GM23338 (cell line): ENCODE results near the gene ZNF735.

ENCODE experiments used
- CREB1 ChIP-seq: fragments of 250-450 bp; sonication (Bioruptor Pico); IDR thresholded peaks from 2 replicates; pipeline ENCODE4 v1.5.0; 2020; ENCODE audit warnings: low read depth, mild to moderate bottlenecking, moderate library complexity
- CTCF ChIP-seq, 2 experiments: fragments of 200-600 bp in 1 of 2; sonication (generic) in 1 of 2; conservative IDR thresholded peaks; 2 replicates each; pipeline versions ENCODE4 v1.5.1 to v1.6.1; 2016 to 2017; ENCODE audit warnings: antibody characterized with exemption in 2 of 2, low read depth in 2 of 2, mild to moderate bottlenecking in 2 of 2, moderate library complexity in 1 of 2
- EZH2phosphoT487 ChIP-seq: fragments of 200-600 bp; sonication (generic); IDR thresholded peaks from one replicate; pipeline ENCODE4 v1.8.1; 2018; ENCODE audit warnings: antibody characterized with exemption; ENCODE audit not compliant: unreplicated experiment
- TF ChIP-seq, protein P1 (sequence below): IDR thresholded peaks from one replicate; pipeline ENCODE4 v1.6.1; 2018; ENCODE audit warnings: antibody characterized with exemption; ENCODE audit not compliant: unreplicated experiment

- TF ChIP-seq CTCF (conservative IDR thresholded peaks at IDR 0.05; ENCODE audit: low read depth in 2 of 2) = no peak
- TF ChIP-seq CREB1 (CRISPR knock-in tag) = no peak
- TF ChIP-seq, protein P1, sequence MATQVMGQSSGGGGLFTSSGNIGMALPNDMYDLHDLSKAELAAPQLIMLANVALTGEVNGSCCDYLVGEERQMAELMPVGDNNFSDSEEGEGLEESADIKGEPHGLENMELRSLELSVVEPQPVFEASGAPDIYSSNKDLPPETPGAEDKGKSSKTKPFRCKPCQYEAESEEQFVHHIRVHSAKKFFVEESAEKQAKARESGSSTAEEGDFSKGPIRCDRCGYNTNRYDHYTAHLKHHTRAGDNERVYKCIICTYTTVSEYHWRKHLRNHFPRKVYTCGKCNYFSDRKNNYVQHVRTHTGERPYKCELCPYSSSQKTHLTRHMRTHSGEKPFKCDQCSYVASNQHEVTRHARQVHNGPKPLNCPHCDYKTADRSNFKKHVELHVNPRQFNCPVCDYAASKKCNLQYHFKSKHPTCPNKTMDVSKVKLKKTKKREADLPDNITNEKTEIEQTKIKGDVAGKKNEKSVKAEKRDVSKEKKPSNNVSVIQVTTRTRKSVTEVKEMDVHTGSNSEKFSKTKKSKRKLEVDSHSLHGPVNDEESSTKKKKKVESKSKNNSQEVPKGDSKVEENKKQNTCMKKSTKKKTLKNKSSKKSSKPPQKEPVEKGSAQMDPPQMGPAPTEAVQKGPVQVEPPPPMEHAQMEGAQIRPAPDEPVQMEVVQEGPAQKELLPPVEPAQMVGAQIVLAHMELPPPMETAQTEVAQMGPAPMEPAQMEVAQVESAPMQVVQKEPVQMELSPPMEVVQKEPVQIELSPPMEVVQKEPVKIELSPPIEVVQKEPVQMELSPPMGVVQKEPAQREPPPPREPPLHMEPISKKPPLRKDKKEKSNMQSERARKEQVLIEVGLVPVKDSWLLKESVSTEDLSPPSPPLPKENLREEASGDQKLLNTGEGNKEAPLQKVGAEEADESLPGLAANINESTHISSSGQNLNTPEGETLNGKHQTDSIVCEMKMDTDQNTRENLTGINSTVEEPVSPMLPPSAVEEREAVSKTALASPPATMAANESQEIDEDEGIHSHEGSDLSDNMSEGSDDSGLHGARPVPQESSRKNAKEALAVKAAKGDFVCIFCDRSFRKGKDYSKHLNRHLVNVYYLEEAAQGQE = no peak
- no peak for TF ChIP-seq EZH2phosphoT487
These were observed 59.4 kb downstream of the ZNF735 start for GRCh38 chr7:64266341-64266919.
